ENCODE results near the gene NOL6. TPM values are rescaled to one million over a fixed set of nuclear protein-coding genes. Genes with fewer than 3 reads are reported as not detected.
"Not testable (repeated sequence)": the region's sequence is repeated elsewhere in the genome, so short reads cannot be mapped to it uniquely, and the experiment has no call there.

Gene NOL6, protein sequence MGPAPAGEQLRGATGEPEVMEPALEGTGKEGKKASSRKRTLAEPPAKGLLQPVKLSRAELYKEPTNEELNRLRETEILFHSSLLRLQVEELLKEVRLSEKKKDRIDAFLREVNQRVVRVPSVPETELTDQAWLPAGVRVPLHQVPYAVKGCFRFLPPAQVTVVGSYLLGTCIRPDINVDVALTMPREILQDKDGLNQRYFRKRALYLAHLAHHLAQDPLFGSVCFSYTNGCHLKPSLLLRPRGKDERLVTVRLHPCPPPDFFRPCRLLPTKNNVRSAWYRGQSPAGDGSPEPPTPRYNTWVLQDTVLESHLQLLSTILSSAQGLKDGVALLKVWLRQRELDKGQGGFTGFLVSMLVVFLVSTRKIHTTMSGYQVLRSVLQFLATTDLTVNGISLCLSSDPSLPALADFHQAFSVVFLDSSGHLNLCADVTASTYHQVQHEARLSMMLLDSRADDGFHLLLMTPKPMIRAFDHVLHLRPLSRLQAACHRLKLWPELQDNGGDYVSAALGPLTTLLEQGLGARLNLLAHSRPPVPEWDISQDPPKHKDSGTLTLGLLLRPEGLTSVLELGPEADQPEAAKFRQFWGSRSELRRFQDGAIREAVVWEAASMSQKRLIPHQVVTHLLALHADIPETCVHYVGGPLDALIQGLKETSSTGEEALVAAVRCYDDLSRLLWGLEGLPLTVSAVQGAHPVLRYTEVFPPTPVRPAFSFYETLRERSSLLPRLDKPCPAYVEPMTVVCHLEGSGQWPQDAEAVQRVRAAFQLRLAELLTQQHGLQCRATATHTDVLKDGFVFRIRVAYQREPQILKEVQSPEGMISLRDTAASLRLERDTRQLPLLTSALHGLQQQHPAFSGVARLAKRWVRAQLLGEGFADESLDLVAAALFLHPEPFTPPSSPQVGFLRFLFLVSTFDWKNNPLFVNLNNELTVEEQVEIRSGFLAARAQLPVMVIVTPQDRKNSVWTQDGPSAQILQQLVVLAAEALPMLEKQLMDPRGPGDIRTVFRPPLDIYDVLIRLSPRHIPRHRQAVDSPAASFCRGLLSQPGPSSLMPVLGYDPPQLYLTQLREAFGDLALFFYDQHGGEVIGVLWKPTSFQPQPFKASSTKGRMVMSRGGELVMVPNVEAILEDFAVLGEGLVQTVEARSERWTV
- total RNA-seq: 12.7 TPM
- long read RNA-seq, partial matches to known transcripts: 7 of 11 reads
- long read RNA-seq, other reads (novel, unspliced or antisense): 4 of 11 reads

DNA sequence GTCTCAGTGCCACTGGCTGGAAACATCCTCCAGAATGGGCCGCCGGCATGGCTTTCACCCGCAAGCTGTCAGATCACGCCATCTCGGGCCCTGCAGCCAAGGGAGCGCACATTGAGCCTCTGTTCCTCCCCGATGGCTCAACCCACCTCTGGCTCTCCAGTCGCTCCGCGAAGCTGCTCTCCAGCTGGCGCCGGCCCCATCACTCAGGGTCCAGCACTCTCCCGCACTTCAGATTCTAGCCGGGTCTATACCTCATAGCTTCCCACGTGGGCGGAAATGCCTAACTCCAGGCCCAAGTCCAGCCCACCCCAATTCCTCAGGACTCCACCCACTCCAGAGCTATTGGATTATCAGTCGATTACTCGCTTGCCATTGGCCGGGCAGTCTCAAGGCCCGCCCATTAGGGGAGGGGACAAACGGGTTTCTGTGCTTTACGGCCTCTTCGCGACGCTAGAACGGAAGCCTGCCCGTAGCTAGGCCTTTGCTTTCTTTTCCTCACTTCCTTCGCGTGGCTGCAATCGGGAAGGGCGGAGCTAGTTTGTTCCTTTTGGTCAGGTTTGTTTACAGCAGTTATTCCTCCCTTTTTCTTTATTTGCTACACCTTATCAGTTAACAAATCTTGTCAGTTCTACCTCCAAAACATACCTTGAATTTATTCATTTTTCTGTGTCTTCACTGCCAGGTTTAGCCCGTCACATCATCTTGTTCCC is at the start of gene NOL6:
TSS of gene NOL6 (minus strand) at position 282 of the 710 bp plus-strand sequence. CDS start at position 200, 82 bp downstream.
- peak; percentile 97 for DNase-seq
- intact Hi-C loops (cut with micrococcal nuclease): no loop called here
- ATAC-seq: peak; percentile 100

DNA sequence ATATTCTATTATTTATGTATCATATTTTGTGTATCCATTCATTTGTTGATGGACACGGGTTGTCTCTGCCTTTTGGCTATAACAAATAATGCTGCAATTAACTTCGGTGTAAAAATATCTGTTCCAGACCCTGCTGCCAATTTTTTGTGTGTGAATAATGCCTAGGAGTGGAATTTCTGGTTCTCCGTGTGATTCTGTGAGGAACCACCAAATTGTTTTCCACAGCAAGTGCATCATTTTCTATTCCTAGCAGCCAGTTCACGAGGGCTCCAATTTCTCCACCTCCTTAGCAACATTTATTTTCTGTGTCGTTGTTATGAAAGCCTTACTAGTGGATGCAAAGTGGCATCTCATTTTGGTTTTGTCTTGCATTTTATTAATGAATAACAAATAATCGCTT is 48.1 kb upstream of the NOL6 start:
- DNase-seq; intact Hi-C loops (cut with micrococcal nuclease); ATAC-seq: not testable (repeated sequence)

DNA sequence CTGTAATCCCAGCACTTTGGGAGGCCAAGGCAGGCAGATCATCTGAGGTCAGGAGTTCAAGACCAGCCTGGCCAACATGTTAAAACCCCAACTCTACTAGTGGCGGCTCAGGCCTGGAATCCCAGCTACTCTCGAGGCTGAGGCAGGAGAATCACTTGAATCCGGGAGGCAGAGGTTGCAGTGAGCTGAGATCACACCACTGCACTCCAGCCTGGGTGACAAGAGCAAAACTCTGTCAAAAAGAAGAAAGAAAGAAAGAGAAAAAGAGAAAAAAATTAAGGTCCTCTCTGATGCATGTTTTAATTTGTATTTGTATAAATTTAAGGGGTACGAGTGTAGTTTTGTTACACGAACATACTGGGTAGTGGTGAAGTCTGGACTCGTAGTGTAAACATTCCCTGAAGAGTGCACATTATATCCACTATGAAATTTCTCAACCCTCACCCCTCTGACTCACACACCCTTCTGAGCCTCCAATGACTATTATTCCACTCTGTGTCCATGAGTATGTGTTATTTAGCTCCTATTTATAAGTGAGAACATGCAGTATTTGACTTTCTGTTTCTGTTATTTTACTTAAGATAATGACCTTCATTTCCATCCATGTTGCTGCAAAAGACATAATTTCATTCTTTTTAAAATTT is 44.3 kb upstream of the NOL6 start:
- DNase-seq; ATAC-seq; intact Hi-C loops (cut with micrococcal nuclease): not testable (repeated sequence)

DNA sequence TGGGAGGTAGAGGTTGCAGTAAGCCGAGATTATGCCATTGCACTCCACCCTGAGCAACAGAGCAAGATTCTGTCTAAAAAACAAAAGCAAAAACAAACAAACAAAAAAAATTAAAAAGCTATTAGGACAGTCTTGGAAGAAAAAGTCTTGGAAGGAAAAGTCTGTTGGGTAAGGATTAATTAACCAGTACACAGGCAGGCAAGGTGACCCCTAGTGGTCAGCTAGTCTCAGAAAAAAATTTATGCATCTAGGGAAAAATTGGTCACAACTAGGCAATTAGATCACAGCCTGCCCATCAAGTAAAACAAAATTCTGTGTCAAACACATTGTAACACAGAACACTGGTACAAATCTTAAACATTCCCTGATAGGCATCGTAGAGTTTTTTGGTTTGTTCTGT is 43.6 kb upstream of the NOL6 start:
- intact Hi-C loops (cut with micrococcal nuclease): no loop called here
- no peak for ATAC-seq

DNA sequence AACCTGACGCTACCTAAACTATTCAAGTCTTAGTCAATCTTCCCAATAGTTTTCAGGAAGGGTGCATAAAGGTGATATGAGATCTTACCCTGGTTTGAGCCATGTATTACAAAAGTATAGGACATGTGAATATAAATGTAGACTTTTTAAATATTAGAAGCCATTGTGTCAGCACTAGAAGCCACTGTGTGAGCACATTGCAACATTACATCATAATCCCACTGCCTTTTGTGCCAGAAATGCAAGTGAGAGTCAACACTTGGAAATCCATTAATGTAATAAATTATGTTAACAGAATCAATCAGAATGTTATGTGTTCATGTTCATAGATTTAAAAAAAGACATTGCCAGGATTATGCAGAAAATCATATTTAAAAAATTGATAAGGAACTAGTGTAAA is 42.7 kb upstream of the NOL6 start:
- ATAC-seq; DNase-seq; intact Hi-C loops (cut with micrococcal nuclease): not testable (repeated sequence)

More for the DNA sequence above, 43.6 kb upstream of the NOL6 start:
- no peak for DNase-seq

DNA sequence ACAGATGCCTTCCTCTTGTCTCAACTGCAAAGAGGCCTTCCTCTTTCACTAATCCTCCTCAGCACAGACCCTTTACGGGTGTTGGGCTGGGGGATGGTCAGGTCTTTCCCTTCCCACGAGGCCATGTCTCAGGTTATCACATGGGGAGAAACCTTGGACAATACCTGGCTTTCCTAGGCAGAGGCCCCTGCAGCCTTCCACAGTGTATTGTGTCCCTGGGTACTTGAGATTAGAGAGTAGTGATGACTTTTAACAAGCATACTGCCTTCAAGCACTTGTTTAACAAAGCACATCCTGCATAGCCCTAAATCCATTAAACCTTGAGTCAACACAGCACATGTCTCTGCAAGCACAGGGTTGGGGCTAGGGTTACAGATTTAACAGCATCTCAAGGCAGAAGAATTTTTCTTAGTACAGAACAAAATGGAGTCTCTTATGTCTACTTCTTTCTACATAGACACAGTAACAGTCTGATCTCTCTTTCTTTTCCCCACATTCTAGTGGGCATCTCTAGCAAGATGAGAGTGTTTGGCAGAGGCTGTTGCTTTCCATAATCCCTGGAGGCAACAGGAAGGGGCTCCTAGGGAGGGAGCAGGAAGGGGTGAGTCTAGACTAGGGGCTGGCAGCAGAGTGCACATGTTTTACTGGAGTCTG is 41.7 kb upstream of the NOL6 start:
- DNase-seq; intact Hi-C loops (cut with micrococcal nuclease); ATAC-seq: not testable (repeated sequence)

DNA sequence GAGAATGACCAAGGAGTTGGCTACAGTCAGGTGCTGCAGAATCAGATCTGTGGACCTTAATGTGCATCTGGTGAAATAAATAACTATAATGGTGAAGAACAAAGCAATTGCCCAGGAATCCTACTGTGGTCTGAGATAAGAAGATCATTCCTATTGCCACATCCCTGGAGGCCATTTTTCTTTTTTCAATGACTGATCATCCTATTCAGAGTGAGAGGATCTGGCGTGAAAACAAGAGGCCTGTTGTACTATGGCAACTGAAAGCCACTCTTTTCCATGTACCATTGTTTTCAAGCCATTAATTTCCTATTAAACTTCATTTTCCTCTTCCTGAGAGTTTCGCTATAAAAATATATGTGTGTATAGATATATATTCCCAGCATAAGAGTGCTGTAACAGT is 38.8 kb upstream of the NOL6 start:
- DNase-seq; intact Hi-C loops (cut with micrococcal nuclease); ATAC-seq: not testable (repeated sequence)

DNA sequence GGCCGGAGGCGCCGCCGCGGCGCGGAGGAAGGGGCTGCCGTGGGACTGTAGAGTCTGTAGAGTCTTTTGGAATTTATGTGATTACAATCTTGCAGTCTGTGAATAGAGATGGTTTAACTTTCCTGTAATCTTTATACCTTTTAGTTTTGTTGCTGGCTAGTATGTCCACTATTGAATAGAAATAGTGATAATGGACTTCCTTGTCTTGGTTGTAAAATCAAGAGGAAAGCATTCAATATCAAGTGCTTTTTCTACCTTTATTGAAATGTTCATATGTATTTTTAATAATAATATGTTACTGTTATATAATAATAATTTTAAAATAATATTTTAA is 37.4 kb upstream of the NOL6 start:
- intact Hi-C loops (cut with micrococcal nuclease); ATAC-seq; DNase-seq: not testable (repeated sequence)

DNA sequence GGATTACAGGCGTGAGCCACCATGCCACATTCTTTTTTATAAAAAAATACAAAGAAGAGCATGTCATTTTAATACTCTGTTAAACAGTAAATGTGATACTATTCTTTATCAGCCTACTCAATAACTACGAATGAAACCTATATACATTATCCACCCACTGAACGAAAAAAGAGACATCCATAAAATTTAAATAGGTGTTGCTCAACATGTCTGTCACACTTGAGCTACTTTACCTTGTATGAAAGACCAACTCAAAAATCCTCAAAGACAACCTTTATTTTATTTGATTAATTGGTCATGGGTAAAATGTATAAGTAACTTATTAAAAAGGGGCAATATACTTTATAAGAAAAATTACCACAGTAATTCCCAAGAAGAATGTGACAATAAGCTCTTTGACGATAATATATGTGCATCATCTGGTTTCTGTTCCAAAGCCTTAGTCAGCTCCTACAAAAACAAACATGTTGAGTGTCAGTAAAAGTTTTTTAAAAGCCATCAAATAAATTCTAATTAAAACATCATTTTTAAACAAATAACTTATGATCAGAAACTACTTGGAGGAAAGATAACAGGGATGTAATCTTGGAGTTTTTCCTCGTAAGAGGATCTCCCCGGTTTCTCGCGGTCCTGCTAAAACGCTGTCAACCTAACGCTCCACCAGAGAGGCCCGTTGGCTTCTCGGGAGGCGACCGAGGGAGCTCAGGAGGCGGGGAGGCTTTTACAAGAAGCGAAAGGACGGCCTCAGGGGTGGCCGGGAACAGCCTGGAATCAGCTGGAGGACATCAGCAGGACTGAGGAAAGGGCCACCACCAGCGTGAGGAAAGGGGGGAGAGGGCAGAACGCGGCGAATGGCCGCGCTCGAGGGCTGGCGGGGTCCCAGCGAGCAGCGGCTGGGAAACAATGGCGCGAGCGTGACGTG is 36.8 kb upstream of the NOL6 start:
- peak; percentile 81 for DNase-seq
- intact Hi-C loops (cut with micrococcal nuclease): no loop called here
- peak; percentile 97 for ATAC-seq

DNA sequence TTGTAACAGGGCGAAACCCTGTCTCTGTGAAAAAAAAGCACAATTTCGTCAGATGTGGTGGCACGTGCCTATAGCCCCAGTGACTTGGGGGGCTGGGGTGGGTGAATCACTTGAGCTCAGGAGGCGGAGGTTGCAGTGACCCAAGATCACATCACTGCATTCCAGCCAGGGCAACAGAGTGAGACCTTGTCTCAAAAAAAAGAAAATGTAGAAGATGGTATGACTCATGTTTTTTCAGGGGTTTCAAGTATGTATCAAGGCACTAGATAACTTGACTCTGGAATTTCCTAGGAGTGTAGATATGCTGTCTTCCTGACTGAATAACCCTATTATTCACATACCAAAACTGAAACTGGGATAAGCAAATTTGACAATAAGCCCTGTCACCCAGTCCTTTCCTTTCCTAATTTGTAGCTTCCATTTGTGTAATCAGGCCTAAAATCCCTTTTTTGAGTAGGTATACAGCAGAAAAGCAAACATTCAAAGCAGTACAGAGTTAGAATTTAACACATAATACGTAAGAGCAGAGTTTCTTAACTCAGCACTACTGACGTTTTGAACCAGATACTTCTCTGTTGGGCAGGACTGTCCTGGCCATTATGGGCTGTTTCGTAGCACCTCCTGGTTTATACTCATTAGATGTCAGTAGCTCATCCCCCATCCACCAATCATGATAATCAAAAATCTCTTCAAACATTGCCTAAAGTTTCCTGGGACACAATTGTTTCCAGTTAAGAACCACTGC is 33.1 kb upstream of the NOL6 start:
- intact Hi-C loops (cut with micrococcal nuclease): no loop called here
- no peak for ATAC-seq
- DNase-seq: no peak

DNA sequence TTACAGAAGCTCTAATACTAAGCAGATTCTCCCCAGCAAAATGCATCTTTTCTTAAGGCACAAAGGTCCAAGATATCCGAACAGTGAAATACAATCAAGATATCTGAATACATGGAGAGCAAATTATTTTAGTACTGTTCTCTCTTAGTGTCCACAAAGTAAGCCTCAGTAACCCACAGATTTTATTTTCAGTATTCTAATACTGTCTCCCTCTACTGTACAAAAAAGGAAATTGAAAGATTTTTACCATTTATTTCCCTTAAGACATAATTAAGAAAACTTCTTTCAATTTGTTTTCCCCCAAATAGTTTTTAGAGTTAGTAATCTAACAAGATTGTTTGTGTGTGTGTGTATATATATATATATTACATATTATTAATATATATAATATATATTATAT is 24.7 kb upstream of the NOL6 start:
- intact Hi-C loops (cut with micrococcal nuclease): no loop called here
- no peak for ATAC-seq
- no peak for DNase-seq

DNA sequence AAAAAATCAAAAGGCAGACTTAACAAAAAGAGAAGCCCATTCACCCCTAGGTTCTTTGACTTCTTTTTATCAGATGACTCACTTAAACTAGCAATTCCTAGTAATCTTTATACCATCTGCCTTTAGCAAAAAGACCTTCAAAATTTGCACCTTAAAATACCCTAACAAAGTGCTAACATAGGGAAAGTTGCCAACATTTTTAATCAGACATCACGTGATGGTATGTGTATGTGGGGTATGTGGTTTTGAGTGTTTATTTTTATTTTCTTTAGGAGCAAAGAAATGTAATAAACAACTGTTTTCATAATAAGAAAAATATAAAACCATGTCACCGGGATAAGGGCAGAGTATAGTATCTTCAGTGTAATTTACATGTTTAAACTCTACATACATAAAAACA is 20.1 kb upstream of the NOL6 start:
- DNase-seq; ATAC-seq; intact Hi-C loops (cut with micrococcal nuclease): not testable (repeated sequence)

DNA sequence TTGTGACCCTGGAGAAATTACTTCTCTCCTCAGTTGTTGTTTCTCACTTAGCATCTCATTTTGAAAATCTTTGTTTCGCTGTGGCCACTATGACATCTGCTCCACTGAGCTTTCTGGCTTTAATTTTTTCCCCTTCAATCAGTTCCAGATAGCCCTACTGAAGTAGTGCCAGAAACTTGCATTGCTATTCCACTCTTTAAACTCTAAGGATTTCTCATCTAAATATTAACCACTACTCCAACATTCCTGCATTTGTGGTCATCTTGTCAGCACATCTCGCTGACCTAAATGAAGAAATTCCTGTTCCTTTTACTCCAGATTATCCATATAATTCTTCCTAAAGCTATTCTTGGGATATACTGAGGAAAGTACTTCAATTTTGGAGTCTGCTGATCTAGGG is 15.3 kb upstream of the NOL6 start:
- intact Hi-C loops (cut with micrococcal nuclease): no loop called here
- DNase-seq: no peak
- ATAC-seq: no peak

DNA sequence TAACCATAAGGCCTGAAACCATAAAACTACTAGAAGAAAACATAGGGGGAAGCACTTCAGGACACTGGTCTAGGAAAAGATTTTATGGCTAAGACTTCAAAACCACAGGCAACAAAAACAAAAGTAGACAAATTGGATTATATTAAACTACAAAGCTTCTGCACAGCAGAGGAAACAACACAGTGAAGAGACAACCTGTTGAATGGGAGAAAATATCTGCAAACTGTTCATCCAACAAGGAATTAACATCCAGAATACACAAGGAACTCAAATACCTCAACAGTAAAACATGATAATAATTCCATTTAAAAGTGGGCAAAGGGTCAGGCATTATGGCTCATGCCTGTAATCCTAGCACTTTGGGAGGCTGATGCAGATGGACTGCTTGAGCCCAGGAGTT is 11.6 kb upstream of the NOL6 start:
- ATAC-seq; DNase-seq; intact Hi-C loops (cut with micrococcal nuclease): not testable (repeated sequence)

DNA sequence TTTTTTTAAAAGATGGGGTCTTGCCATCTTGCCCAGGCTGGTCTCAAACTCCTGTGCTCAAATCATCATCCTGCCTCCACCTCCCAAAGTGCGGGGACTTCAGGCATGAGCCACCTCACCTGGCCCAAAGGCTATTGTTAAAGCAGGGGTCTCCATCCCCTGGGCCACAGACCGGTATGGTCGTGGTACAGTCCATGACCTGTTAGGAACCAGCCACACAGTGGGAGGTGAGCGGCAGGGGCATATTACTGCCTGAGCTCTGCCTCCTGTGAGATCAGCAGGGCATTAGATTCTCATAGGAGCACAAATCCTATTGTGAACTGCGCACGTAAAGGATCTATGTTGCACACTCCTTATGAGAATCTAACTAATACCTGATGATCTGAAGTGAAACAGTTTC is 7.3 kb upstream of the NOL6 start:
- intact Hi-C loops (cut with micrococcal nuclease): no loop called here
- no peak for DNase-seq
- no peak for ATAC-seq

DNA sequence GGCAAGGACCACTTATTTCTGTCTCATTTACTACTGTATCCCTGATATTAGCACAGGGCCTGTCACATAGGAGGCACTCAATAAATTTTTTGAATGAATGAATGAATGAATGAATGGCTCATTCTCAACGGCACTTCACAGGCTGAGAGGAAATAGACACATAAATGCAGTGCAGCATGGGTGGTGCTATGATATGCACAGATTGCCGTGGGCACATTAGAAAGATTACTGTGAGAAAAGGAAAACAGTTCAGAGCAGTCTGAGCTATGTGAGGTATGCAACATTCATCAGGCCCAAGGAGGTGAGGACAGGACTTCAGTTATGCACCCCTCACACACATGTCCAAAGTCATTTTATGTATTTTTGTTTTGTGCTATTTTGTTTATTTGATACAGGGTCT is 6.4 kb upstream of the NOL6 start:
- DNase-seq: no peak
- intact Hi-C loops (cut with micrococcal nuclease): no loop called here
- ATAC-seq: no peak
